Suppressor macrophage (primary cell): ENCODE measurements around the gene SLC24A3.

ENCODE experiments used
- DNase-seq, 4 experiments: peaks; one replicate each; pipeline ENCODE4 v3.0.0-alpha.2; 2020 to 2022

The SLC24A3 gene

DNA sequence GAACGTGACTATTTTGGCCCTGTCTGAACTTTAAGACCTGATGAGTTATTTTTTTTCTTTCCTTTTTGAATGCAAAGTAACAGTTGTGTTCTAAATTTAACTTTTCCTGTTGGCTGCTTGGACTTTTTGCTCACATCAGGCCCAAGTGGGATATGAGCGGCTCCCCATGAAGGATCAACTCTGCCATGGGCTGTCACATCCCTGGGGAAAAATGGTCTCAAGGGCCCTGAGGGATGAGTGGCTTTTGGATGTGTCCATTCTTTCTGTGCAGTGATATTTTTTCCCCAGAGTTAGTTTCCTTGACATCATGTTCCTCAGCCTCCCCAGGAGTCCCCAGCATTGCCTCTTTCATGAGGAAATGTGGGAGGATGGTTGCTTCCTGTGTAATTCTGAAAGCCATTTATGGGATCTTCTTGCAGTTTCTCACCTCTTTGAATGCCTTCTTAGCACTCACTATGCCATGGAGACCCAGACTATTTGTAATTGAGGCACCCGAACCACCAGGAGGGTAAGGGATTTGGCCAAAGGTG, 92.5 kb downstream of the SLC24A3 start:
- DNase-seq: peak in 3 of 4 experiments; percentile 25 to 29 (median 25)

DNA sequence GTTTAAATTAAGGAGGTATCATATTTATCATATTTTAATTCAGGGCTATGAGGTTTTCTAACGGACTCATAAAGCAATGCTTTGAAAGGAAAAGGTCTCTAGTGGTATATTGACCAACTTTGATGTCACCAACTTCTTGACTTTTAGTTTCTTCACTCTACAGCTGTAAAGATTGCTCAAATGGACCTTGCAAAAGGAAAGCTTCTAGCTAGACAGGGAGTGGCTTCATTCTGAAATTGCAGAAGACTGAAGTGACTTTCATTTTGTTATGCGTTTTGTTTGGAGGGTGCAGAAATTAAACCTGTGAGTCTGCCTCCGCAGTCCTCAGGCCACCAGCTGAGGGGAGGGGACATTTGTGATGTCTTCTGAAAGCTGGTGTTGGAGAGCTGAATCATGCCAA, 95.7 kb downstream of the SLC24A3 start:
- peak; percentile 37 to 82 (median 56) for DNase-seq

DNA sequence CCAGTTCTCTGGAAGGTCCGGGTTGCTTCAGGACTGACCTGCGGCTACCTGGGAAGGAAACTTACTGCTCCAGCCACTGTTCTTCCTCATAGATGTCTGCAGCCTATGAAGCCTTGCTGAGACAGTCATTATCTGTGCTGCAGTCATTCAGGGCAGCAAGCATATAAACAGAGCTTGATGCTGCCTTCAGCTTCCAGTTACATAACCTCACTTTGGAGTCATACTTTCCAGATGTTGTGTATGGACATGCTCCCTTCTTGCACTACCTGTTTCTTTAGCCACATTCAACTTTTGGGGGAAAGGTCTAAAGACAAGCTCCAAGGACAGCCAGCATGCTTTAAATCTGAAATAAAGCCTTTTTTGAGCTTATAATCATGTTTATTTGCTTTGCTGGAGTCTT, 98.1 kb downstream of the SLC24A3 start:
- peak in 1 of 4 experiments; percentile 10 for DNase-seq

DNA sequence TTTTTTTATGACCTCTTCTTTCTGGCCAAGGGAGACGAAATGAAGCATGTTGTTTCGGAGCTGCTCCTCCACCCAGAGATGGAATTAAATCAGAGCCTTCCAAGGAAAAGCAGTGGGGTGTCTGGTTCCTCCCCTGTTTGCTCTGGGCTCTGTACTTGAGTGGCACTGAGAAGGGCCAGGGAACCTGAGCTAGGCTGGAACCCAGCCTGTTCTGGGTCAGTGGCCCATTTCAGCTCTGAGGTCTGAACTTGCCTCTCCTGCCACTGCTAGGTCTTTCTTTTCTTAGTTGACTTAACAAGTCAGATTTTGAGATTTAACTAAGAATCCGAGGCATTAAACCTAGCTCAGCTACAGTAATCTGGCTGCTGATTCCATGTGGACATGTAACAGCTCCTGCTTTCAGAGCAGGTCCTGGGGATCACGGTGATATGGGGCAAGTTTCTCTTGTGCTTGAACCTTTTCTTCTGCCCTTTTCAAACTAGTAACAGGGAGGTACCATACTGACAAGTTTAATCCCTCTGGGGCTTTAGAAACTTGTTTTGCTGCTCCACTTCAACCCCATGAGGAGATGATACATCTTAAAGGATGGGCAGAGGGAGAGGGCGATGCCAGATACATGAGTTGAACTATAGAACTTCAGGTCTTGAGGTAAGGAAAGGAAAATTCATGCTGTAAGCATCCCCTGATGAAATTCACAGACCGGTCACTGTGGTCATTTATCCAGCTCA, 101.1 kb downstream of the SLC24A3 start:
- DNase-seq: no peak

DNA sequence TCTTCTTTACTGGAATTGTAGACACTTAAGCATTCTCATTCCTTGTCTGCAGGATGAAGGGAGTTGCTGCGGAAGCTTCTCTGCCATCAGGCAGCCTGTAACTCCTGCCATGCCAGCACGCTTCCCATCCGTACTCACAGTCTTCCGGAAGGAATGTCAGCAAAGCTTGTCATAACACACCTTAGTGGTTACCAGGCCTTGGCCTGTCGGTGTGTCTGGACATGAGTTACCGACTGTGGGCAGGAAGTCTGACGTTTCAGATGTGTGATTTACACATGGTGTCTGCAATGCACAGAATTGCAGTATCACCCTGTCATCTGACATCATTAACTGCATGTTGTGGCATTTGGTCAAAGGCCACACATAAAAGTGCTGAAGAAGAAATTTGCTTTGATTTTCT, 102.2 kb downstream of the SLC24A3 start:
- peak in 3 of 4 experiments; percentile 28 to 59 (median 49) for DNase-seq

DNA sequence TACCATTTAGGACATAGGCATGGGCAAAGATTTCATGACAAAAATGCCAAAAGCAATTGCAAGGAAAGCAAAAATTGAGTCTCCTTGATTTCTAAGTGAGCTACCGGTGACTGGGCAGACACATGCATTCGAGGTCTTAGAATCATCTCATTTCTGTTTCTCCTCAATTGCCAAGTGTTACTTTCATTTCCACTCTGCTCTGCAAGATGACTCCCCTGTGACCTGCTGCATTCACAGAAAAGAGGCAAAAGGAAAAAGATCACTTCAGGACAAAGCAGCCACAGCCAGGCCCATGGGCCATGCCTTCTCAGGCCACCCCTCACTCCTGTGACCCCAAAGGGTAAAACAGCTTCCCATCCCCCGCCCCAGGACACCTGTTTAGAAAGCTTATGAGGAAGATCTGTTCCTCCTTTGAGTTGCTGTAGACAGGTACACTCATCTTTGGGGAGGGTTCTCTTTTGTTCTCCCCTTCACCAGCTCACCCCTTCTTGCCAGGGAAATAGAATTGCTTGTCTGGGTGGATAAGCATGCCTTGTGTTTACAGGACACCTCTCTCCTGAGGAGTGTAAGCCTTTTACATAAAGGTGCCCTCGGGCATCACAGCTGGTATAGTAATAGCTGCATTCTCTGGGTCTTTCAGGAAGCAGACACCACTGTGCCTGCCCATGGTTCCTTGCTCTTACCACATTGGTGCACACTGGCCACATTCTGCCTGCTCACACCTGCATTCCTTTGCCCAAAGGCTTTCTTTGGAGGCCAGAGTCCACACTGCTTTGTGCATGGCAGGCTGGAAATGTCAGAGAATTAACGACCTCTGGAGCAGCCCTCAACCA, 105.0 kb downstream of the SLC24A3 start:
- peak in 2 of 4 experiments; percentile 25 to 30 for DNase-seq

DNA sequence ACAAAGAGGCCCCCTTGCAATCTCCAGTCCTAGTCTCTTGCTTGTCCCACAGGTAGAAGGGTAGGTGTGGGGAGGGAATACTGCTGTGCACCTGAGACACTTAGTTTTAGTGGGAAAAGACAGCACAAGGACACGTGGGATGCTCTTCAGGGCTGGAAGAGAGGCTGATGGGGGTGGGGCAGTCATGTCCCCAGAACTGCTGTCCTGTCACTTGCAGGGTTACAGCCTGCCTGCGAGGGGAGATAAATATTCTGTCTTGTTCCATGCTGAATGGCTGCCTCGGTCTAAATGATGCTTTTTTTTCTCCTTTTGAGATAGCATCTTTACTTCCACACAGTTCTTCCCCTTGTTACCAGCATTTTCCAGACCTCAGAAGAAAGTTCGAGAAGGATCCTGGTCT, 106.2 kb downstream of the SLC24A3 start:
- no peak for DNase-seq

DNA sequence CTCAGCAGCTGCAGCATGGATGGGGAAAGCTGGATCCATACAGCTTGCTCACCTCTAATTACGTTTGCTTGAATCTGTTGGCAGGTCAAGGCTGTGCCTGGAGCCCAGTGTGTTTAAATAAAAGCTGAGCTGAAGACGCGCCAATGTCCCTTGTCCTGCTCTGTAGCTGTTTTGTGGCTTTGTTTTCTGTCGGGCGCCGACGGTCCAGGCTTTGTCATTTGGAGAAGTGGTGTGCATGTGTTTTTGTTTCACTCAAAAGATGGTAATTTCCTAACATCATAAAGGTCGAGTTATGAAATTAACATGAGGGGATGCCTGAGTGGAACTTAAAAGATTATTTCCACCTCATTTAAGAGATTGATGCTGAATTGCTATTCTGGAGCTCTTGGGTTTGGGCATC, 107.6 kb downstream of the SLC24A3 start:
- DNase-seq: peak; percentile 29 to 55 (median 46)

DNA sequence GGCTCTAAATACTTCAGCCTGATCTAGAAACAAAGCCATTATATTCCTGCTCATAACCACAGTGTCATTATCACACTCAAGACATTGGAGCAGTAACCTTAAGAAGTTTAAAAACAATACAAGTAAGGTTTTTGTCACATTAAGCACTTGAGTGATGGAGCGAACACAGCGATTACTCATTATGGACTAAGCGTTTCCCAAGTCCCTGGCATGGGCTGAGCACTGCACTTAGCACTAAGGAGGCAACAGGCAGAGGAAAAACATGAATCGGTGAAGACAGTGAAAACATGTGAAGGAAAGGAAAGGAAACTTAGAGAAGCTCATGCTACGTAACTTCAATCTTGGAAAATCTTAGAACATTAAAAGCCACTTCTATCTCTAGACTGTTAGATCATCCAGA, 108.7 kb downstream of the SLC24A3 start:
- no peak for DNase-seq

DNA sequence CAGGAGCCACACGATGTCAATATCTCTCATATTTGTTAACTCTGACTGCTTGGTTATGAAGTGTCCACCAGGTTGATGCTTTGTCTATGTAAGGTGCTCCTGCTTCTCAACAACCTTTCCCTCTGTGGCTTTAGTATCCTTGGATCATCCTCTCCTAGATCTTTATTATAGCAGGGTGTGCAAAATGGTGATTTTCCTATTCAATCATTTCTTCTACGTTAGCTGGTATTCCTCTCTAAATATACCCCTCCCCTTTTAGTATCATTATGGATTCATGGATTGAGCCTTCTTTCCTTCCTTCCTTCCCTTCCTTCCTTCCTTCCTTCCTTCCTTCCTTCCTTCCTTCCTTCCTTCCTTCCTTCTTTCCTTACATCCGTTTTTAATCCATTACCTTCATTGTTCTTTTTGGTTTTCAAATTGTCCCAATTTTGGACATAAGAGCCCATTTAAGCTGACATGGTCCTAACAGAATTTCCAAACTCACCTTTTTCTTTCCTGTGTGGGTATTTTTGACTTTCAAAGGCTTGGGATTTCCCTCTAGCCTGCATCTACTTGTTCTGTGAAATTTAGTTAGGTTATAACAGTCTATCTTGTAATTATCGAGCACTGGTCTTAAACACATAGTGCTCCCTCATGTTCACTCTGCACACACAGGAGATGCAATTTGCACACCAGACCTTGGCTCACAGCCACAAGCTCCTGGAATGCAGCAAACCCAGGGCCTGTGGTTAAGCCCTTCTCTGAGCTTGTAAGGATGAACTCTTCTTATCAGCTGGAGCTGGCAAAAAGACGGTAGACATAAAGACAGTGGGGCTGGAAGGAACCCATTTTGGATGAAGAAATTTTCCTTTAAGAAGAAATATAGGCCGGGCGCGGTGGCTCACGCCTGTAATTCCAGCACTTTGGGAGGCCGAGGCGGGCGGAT, 109.9 kb downstream of the SLC24A3 start:
- DNase-seq: no peak

DNA sequence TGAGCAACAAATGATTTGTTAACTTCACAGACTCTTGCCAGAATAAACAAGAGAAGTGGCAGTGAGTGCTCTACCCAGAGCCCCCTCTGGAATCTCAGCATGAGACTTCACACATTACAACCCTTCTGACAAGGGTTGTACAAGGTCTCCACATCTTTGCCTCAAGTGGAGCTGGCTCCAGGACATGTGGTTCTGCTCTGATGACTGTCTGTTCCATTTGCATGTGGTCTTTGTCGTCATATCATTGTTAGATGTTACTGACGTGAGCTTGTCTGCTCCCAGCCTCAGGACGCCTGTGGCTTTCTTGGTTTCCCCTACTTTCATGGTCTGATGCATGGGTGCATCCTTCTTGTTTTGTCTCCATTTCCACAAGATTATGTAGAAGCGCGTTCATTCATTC, 115.0 kb downstream of the SLC24A3 start:
- no peak for DNase-seq

DNA sequence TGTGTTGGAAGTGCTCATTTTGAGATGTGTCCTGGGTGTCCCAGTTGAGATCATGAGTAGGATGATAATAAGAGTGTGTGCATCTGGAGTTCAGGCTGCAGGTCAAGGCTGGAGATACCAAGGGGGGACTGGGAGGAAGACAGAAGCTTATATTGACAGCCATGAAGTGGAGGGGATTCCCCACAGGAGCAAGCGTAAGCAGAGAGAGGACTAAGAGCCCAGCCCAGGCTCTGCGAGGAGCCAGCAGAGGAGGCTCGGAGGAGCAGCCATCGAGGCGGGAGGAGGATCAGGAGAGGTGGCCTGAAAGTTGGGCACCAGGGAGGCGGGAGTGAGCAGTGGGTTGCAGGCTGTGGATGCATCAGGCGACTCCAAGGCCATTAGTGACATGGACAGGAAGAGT, 116.2 kb downstream of the SLC24A3 start:
- no peak for DNase-seq

DNA sequence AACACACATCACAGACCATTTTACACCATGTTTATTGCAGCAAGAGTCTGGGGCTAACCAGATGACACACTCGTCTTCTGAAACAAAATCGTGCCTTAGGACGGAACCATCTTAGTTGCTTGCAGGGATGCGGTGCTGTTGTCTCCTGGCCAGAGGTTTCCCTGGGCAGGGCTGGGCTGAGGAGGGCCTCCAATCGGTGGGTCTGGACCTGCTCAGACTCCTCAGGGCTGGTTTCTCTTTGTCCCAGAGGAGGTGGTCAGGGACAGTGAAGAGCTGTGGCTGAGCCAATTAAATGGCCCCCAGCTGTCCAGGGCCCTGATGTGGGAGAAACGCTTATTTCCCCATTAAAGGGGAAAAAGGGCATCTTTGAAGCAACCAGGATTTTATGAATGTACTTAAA, 117.6 kb downstream of the SLC24A3 start:
- no peak for DNase-seq

DNA sequence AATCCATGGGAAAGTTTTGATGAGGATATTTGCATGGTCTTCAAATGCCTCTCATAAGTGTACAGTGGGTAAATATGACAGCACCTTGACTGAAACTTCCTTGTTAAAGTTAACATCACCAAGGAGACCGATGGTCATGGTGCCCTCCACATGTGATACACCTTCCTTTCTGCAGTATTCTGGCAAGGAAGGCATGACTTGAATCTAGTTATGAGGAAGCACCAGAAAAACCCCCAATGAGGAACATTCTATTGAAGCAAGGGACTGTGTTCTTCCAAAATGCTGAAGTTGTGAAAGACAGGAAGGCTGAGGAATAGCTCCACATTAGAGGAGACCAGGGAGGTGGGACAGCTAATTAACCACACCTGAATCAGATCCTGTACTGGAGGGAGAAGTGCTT, 118.3 kb downstream of the SLC24A3 start:
- DNase-seq: peak in 3 of 4 experiments; percentile 28 to 53 (median 47)

DNA sequence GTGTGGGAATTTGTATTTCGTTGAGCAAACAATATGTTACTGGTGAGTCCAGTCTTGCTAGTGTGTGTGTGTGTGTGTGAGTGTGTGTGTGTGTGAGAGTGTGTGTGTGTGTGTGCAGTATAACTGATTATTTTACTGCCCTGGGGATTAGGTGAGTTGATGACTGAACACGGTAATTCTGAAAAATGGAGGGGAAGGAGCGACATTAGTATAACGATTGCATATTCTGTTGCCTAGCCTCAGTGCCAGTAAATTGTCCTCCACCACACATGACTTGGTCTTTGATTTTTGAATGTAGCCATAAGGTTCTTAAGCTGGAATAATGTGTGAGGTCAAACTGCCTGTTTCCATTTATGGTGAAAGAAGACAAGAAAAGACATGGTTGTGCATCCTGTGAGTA, 121.1 kb downstream of the SLC24A3 start:
- no peak for DNase-seq

DNA sequence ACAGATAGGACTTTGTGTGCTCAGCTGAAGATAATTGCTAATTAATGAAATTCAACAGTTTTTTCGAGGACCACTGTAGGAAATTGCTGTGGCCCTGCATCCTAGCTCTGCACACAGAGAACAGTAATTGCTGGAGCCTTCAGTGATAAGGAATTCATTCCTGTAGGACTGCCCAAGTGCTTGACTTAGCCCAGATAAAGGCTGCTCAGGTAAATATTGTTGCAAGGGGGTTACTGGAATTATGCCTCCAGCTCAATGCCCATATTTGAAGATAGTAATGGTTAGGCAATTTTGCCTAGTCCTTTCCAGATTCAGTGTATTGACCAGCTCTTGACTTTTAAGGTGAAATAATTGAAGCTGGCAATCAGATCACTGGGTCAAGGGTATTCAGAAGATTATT, 122.9 kb downstream of the SLC24A3 start:
- DNase-seq: no peak

DNA sequence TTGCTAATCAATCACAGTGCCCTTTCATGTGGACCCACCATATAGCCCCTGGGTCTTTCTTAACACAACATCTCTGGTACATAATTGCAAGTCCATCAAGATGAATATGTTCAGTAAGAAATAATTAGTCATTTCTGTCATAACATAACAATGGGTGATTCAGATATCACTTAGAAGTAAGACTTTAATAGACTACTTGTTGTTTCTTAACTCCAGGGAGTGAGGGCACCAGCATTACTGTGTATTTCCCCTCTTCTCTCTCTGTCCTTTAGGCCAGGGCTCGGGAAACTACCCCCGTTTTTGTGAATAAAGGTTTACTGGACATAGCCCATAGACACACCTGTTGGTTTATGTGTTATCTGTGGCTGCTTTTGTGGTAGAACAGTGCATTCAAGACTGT, 123.5 kb downstream of the SLC24A3 start:
- no peak for DNase-seq

DNA sequence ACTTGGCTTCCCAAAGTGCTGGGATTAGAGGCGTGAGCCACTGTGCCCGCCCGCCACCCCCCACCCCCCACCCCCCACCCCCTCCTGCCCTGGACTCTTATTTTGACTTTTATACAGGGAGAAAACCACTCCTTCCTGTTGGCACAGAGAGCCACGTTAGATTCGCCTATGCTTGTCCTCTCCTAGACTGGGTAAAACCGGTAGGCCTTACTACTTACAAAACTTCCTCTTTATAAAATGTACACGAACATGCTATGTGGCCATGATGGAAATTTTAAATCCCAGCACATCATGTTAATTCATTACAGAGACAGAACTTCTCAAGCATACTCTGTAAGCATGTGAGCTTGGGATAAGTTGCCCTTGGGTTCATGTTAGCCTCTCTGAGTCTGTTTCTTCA, 124.2 kb downstream of the SLC24A3 start:
- peak in 3 of 4 experiments; percentile 30 to 60 (median 50) for DNase-seq

DNA sequence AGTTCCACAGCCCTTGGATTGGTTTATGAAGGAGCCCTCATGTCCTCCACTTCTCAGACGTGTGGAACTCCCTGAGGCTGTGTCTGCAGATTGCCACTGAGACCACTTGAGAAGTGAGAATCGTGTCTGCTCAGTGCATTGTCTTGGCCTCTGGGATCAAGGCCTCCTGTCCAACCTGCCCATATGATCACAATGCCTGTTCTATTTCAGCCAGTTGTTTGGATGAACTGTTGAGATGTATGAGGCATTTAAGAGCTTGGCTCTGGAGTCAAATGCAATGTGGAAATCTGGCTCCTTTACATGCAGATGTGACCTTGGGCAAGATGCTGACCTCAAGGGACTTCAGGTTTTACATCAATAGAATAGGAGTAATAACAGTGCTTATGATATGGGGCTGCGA, 125.9 kb downstream of the SLC24A3 start:
- no peak for DNase-seq

DNA sequence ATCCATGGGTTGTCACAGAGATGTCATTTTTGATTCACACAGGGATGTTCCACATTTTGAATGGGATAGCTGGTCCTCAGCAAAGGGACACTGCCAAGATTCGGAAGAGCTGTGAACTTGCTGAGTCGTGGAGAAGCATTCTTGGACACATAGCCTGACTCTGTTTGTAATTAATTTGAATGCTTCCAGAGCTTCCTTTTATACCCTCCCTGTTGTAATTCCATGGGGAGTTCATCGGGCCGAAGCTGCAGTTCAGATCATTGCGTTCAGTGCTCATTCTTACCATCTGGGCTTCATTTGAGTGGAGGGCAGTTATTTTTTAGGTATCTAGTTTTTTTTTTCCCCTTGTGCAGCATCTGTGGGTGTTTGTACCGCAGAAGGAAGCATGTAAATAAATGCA, 126.5 kb downstream of the SLC24A3 start:
- no peak for DNase-seq

DNA sequence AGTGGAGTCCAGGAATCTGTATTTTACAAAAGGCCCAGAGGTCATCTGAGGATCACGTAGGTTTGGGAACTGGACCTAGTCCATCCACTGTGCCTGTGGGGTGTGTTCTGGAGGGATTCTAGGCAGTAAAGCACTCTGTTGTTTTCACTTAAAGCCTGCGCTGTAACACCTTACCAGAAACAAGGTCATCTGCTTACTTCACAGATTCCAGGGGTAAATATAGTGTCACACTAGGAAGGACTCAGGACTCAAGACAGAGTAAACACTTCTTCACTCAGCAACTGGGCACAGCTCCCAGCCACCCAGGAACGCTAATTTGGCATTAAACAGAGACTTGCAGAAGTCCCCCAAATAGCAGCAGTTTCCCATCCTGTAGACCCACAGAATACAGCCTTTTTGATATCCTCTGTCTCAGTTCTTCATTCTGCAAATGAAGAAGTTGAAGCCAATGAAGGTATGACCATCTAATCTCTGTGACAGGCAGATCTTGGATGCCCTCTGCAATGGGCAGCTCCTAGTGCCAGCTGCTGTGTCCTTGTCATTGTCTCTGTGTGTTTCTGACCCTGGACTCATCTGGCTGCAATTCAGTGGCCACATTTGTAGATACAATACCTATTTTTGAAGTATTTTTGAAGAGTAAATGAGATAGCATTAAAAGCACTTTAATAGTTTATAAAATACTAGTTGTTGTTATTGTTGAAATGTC, 129.1 kb downstream of the SLC24A3 start:
- no peak for DNase-seq

DNA sequence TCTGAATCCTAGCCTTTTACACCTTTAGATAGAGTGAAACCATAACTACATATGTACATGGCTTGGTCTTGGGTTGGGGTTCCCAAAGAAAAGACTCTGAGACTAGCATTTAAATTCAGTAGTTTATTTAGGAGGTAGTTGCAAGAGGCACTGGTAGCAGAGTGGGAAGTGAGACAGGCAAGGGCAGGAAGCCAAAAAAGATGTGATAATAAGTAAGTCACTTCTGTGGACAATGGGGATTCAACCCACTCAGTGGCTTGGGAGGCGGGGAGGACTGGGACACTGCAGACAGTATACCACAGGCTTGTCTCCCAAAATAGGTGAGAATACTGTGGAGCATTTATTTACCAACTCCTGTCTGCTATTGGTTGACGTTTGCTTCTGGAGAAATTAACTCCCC, 131.9 kb downstream of the SLC24A3 start:
- DNase-seq: peak; percentile 30 to 59 (median 56)
